HG03064 (cell line): ENCODE data around the gene ZFHX2.
A peak's percentile ranks its signal among the peaks of the same experiment; 100 is the strongest.

ENCODE experiments used
- ATAC-seq: cut with Tn5 transposase; IDR thresholded peaks from one replicate; pipeline ENCODE4 v1.9.1; 2021; ENCODE audit warnings: low read depth; ENCODE audit not compliant: unreplicated experiment

ZFHX2 gene

GRCh38 chr14:23573384-23574015 lies 21.9 kb upstream of the ZFHX2 start:
- no peak for ATAC-seq

GRCh38 chr14:23572836-23573235 lies 21.3 kb upstream of the ZFHX2 start:
- ATAC-seq, result no peak

- ATAC-seq, result no peak
These were observed 20.9 kb upstream of the ZFHX2 start for GRCh38 chr14:23572524-23572828.

GRCh38 chr14:23571701-23572523 lies 20.3 kb upstream of the ZFHX2 start:
- no peak for ATAC-seq

- ATAC-seq, result no peak
These were observed 19.4 kb upstream of the ZFHX2 start for GRCh38 chr14:23570806-23571483.

GRCh38 chr14:23569443-23570151 lies 18.0 kb upstream of the ZFHX2 start:
- ATAC-seq, result no peak

GRCh38 chr14:23568600-23569331 lies 17.2 kb upstream of the ZFHX2 start:
- ATAC-seq, result no peak

GRCh38 chr14:23568021-23568599 lies 16.5 kb upstream of the ZFHX2 start:
- ATAC-seq, result no peak

- peak; percentile 81 for ATAC-seq
These were observed 15.8 kb upstream of the ZFHX2 start, which contains the start of gene AP1G2 for GRCh38 chr14:23567186-23568020. Gene AP1G2 (minus strand): TSS chr14:23567791. CDS start chr14:23567314, 477 bp downstream.

- ATAC-seq, result no peak
These were observed 15.2 kb upstream of the ZFHX2 start for GRCh38 chr14:23566778-23567185.

- ATAC-seq, result no peak
These were observed 14.7 kb upstream of the ZFHX2 start for GRCh38 chr14:23566112-23566777.

GRCh38 chr14:23565626-23566025 lies 14.1 kb upstream of the ZFHX2 start:
- ATAC-seq, result no peak

- no peak for ATAC-seq
These were observed 13.3 kb upstream of the ZFHX2 start for GRCh38 chr14:23564876-23565275.

- no peak for ATAC-seq
These were observed 12.7 kb upstream of the ZFHX2 start for GRCh38 chr14:23564181-23564812.

GRCh38 chr14:23563473-23564180 lies 12.1 kb upstream of the ZFHX2 start:
- no peak for ATAC-seq

- ATAC-seq, result no peak
These were observed 11.4 kb upstream of the ZFHX2 start for GRCh38 chr14:23562822-23563472.
